NOMO-1 treated with DMSO at 0.1 percent for 48 hours (cell line): ENCODE results near the gene PNLIPRP2.

ENCODE experiments used
- DNase-seq: peaks from one replicate; lab custom pipeline; 2025; ENCODE audit not compliant: unreplicated experiment; lab: John Stamatoyannopoulos, UW

PNLIPRP2 gene

DNA sequence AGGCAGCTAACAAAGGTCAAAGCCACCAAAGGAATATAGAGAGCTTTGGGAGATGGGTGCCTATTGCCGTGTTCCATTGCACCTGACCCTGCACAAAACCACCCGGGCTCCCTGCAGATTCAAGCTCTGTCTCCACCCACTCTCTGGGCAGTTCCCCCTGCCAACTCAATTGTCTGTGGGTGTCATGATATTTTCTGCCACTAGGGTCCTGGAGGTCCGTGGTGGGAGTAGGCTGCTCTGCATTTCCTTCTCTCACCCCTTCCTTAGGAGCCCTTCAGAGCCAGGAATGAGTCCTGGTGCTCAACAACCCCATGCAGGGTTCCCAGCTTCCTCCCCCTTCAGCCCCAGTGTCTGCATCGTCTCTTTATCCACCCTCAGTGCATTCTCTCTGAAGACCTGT lies 34.1 kb downstream of the PNLIPRP2 start:
- no peak for DNase-seq

- no peak for DNase-seq
Observed at GRCh38 chr10:116655568-116655967, 34.8 kb downstream of the PNLIPRP2 start.

DNA sequence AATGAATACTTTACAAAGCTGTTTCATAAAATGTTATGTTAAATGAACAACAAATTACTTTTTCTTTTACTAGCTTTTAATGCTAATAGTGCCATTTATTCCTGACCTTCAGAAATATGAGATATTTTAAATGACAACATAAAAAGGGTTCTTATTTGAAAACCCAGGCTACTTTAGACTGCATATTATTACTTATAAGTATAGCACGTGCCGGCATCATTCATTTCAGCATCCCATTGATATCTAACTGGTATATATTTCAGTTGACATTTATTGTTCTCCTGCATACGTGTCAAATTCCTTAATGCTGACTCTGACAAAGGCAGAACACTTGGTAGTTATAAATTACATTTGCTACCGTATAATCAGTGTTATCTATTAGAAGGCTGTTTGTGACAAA lies 35.3 kb downstream of the PNLIPRP2 start:
- DNase-seq = no peak

- DNase-seq = no peak
Observed at GRCh38 chr10:116657863-116658551, 37.3 kb downstream of the PNLIPRP2 start.

DNA sequence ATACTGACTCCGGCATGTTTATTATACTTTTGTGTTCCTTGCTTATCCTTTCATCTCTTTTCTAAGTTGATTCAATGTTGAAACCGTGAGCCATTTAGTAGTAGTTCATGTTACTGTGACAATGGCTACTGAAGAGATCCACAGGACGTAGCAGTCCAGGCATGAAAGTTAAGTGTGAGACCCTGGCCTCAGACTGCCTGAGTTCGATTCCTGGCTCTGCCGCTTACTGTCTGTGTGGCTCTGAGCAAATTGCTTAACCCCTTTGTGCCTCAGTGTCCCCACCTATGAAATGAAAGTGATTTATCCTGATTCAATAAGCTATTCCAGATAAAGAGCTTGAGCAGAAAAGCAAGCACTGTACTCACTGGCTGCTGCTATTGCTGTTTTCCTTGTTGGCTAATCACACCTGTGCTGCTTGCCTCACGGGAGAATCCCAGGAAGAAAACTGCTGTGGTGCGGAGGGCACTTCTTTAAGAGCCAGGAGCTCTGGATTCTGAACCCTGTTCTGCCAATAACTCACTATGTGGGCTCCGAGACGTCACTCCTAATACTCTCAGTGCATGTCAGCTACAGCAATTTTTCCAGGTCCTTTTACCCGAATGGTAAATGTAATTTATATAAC lies 38.4 kb downstream of the PNLIPRP2 start:
- no peak for DNase-seq

- DNase-seq = no peak
Observed at GRCh38 chr10:116660860-116661259, 40.1 kb downstream of the PNLIPRP2 start.

DNA sequence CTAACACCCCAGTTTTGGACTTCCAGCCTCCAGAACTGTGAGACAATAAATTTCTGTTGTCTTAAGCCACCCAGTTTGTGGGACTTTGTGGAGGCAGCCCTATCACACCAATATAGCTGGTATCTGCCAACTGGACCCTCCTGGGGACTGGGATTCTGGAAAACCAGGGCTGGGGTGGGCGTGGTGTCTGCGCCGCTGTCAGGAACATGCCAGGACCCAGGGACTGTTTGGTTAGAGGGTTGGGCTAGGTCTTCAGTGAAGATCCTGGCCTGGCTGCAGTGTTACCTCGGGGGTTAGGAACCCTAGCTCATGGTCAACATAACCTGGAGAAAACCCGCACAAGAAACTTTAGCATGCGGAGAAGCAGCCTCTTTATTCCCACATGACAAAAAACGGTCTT lies 42.6 kb downstream of the PNLIPRP2 start:
- no peak for DNase-seq

GRCh38 chr10:116664631-116665030 lies 43.9 kb downstream of the PNLIPRP2 start:
- DNase-seq = no peak

- no peak for DNase-seq
Observed at GRCh38 chr10:116665541-116666125, 44.9 kb downstream of the PNLIPRP2 start.

DNA sequence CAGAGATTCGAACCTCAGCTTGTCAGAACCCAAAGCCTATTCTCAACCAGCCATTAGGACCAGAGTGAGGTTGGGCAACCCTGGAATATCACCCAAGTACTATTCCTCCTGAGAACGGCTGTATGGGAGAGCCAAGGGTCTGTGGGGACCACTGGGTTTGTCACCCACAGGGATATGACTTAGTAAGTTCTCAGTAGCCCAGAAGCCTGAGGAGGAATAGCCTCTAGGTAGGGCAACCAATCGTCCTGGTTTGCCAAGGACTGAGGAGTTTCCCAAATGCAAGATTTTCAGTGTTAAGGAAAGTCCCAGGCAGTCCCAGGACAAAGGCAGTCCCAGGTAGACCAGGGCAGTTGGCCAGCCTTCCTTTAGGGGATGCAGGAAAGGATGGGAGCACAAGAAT lies 46.7 kb downstream of the PNLIPRP2 start:
- DNase-seq = no peak

GRCh38 chr10:116668018-116668417 lies 47.3 kb downstream of the PNLIPRP2 start:
- no peak for DNase-seq

DNA sequence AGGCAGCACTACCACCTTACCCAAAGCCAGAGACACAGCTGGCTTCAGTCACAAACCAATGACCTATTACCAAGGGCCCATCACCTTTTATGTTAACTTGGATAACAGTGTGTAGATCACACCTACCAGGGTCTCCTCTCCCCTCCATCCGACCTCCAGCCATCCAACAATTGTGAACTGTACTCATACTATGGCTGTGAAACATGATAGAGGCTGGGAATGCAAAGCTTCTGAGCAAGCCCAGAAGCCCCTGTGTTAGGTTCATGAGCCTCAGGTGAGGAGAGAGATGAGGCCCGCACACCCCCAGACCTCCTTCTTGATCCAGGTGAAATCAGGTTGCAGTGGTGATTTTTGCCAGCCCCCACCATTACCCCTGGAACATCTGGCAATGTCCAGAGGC lies 47.7 kb downstream of the PNLIPRP2 start:
- no peak for DNase-seq

DNA sequence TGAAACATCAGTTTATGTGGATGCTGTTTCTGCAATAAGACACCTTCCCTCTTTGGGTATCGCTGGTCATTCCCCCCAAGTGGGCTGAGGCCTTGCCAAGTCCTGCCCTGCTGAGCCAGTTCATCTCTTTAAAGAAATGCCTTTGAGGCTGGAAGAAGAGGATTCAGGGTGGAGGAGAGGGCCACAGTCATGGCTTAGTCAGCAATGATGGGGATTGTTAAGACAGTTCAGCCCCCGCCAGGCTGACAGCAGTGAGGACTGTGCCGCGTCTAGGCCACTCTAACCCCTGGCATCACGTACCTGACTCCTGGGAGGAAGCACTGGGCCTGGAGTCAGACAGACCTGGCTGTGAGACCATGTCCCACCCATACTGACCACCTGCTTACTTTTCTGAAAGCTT lies 48.3 kb downstream of the PNLIPRP2 start:
- DNase-seq = no peak

DNA sequence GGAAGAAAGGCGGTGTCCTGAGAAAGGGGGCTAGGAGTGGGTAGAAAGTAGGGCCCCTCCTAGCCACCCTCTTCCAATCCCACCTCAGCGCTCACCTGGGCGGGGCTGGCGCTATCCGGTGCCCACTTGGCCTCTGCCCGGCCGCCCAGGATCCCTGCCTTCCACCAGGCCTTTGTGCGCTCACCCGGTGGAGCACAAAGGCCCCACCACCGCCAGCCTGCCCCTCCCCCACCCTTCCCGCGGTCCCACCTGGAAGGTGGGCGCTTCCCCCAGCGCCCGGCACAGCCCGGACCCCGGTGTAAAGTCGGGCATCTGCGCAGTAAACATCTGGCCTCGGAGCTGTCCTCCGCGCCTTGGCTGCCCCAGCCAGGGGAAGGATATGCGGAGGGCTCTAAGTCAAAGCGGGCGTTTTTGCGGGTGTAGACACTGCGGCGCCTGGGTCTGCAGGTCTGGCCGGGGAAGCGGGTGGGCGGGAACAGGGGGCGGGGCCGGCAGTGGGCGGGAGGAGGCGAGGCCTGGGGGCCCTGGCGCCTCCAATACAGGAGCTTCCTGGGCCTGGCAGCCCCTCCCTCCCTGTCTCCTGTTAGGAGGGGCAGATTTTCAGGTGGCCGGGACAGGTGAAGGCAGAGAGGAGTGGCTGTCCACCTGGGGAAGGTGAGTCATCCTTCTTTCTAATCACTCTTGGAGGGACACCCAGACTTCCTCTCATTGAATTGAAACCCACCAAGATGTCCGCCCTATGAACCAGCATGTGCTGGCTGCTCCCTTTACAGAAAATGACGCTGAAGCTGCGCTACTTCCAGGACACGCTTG lies 49.3 kb downstream of the PNLIPRP2 start:
- no peak for DNase-seq

- no peak for DNase-seq
Observed at GRCh38 chr10:116670706-116671105, 50.0 kb downstream of the PNLIPRP2 start.

DNA sequence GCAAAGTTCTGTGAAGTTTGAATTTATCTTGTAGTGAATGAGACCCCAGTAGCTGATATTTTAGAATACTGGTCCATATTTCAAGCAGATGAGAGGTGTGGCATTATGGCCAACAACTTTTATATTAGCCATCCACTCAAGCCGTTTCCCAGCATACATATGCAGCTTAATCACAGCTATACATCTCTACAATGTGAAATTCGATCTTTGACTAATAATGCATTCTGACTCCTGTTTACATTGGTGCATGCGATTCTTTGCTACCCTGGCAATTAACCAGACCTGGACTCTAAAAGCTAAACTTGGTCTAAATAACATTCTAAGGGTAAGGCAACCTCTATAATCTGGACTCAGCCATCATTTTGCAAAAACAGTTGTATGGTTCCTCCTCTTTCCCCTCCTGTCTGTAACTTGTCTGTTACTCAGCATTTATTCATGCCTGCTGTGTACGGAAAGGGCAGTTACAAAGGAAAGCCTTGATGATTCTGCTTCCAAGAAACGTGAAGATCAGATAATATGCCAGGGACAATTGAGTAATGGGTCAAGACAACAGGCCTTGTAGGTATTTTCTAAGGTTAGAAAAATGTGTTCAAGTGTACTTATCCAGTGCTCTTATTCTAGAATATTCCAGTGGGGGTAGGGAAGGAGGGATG lies 50.6 kb downstream of the PNLIPRP2 start:
- DNase-seq = no peak

DNA sequence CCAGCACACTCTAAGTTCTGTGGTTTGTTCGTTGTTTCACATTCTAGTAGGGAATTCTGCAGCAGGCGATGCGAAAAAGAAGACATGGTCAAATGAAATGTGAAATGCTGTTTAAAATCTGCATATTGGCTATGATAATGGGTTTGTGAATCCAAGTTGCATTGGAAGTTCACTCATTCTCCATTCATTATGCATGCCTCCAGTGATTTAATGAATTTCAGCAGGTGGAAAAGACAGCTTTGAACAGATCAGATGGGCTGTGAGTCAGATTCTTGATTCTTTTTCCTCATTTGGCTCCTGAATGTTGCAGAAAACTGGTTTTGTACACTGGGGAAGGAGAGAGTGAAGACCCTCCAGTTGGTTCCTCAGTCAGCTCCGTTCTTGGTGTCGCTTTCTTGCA lies 52.1 kb downstream of the PNLIPRP2 start:
- no peak for DNase-seq

- no peak for DNase-seq
Observed at GRCh38 chr10:116673866-116674265, 53.1 kb downstream of the PNLIPRP2 start.

- DNase-seq = no peak
Observed at GRCh38 chr10:116674901-116675423, 54.2 kb downstream of the PNLIPRP2 start.

- DNase-seq = no peak
Observed at GRCh38 chr10:116676118-116676517, 55.4 kb downstream of the PNLIPRP2 start.

DNA sequence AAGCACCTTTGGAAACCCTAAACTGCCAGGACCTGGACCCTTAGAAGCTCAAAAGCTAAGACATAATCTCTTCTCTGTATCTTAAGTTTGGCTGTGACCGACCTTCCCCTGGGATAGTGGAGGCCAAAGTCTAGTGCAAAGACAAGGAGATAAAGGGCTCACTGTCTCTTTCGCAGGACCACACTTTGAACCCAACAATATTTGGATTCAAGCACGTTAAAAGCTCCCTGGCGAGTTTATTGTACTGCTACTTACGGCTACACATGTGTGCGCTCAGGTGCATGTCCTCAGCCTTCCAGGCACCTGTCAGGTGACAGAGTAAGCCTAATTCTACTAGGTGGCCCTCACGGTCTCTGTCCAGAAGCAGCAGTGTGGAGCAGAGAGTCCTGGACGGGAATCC lies 55.9 kb downstream of the PNLIPRP2 start:
- DNase-seq = no peak
